ENCODE results near the gene RFLNA.

DNA sequence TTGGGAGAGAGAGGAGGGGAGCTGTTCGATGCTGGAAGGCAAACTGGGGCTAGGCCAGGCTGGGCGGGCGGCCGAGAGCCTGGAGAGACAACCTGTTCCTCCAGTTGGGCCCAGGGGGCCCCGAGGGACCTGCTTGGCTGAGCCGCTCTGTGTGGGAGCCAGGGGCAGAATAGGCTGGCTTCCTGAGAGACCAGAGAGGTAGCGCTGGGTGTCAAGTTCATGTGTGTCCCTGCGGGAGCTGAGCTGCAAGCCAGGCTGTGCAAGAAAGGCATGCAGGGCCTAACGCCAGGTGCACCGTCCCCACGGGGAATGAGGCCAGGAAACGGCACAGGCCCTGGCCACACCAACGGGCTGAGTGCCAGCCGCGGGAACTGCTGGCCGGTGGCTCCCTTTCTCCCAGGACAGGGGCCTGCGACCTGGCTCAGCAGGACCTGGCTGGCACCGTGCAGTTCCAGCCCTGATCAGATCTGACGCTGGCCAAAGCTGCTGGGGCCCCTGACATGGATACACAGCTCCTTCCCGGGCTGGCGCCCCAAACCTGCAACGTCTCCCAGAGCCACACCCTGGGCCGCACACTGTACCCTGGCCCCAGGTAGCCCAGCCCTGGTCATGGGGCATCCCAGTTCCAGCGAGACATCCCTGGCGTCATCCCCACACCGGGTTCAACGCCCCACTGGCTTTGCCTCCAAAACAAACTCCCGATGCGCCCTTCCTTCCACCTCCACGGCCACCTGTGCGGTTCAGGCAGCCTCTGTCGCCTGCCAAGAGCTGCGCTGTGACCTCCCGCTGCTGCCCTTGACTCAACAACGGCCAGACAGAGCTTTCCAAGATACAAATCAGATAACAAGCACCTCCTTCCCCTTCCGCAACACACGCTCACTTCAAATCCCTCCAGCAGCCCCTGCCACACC, 65.0 kb downstream of the RFLNA start:
- TF ChIP-seq, protein P1, sequence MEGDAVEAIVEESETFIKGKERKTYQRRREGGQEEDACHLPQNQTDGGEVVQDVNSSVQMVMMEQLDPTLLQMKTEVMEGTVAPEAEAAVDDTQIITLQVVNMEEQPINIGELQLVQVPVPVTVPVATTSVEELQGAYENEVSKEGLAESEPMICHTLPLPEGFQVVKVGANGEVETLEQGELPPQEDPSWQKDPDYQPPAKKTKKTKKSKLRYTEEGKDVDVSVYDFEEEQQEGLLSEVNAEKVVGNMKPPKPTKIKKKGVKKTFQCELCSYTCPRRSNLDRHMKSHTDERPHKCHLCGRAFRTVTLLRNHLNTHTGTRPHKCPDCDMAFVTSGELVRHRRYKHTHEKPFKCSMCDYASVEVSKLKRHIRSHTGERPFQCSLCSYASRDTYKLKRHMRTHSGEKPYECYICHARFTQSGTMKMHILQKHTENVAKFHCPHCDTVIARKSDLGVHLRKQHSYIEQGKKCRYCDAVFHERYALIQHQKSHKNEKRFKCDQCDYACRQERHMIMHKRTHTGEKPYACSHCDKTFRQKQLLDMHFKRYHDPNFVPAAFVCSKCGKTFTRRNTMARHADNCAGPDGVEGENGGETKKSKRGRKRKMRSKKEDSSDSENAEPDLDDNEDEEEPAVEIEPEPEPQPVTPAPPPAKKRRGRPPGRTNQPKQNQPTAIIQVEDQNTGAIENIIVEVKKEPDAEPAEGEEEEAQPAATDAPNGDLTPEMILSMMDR (IDR thresholded peaks at IDR 0.05; ENCODE audit: low read length) = no peak
- no peak for TF ChIP-seq EZH2 (optimal IDR thresholded peaks at IDR 0.05; ENCODE audit: low read depth, low read length)
